HUES48 (cell line): ENCODE data around the gene C12orf76.
"Not testable (repeated sequence)": the region's sequence is repeated elsewhere in the genome, so short reads cannot be mapped to it uniquely, and the experiment has no call there.

Experiments
- H3K27ac ChIP-seq: one replicate; pipeline ENCODE4 v1.7.0; 2013; ENCODE audit warnings: low read depth, low read length, inconsistent platforms
- H3K27me3 ChIP-seq: 2 replicates; pipeline ENCODE4 v1.6.1; 2013; ENCODE audit warnings: mild to moderate bottlenecking, low read length; ENCODE audit not compliant: control insufficient read depth, insufficient read depth
- H3K36me3 ChIP-seq: 2 replicates; pipeline ENCODE4 v1.6.1; 2013; ENCODE audit warnings: low read length; ENCODE audit not compliant: control insufficient read depth, insufficient read depth
- H3K4me1 ChIP-seq: 2 replicates; pipeline ENCODE4 v1.6.1; 2013; ENCODE audit warnings: mild to moderate bottlenecking, low read length; ENCODE audit not compliant: control insufficient read depth, insufficient read depth
- H3K4me3 ChIP-seq: 2 replicates; pipeline ENCODE4 v1.5.1; 2013; ENCODE audit warnings: mild to moderate bottlenecking, low read depth, low read length
- H3K9ac ChIP-seq: 2 replicates; pipeline ENCODE4 v1.6.1; 2013; ENCODE audit warnings: mild to moderate bottlenecking, low read depth, low read length, moderate library complexity
- H3K9me3 ChIP-seq: 2 replicates; pipeline ENCODE4 v1.6.1; 2013; ENCODE audit warnings: low read length; ENCODE audit not compliant: control insufficient read depth, insufficient read depth

C12orf76 gene

DNA sequence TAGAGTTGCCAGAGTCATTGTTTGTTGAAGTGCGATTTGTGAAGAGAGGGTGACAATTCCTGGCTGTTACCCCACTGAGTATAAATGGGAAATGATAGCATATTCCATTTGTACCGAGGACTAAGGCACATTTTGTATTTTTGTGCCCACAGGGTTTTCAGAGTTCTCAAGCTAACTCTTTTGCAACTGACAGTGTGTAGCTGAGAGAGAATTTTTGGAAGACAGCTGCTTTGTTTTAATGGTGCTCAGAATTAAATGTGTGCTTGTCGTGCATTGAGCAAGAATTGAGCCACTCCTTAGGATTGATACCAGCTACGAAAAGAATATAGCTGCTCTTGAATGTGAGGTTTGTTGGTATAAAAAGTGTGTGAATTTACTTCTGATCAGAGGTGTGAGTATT, 27.4 kb downstream of the C12orf76 start:
- no peak overlapping the region for H3K4me3 ChIP-seq
- peaks cover 31% of the 10 kb centered on the region for H3K36me3 ChIP-seq
- H3K9me3 ChIP-seq: no peaks in the 10 kb centered on the region
- H3K4me1 ChIP-seq: peaks cover 14% of the 10 kb centered on the region
- no peaks in the 10 kb centered on the region for H3K27me3 ChIP-seq
- H3K27ac ChIP-seq: no peak overlapping the region
- H3K9ac ChIP-seq: no peak overlapping the region

DNA sequence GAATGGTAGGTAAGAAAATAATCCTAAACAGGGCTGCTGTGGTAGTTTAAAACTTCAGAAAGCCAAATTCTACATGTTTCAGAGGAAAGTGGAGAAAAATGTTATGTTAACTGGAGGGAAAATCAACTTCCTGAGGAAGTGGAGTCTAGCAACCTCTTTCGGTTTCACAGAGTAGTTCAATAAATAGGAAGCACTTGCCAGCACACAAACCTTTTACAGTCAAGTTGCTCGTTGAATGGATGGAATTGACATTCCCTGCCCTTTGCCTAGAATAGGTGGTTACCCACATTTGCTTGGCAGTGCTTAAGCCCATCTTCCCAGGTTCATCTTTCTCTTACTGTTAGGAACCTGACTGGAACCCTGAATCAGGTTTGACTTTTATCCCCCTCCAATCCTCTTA, 33.2 kb downstream of the C12orf76 start:
- Histone ChIP-seq H3K27me3 (no peaks in the 10 kb centered on the region), H3K9ac (no peak overlapping the region), H3K4me3 (no peak overlapping the region), H3K36me3 (peaks cover 33% of the 10 kb centered on the region), H3K4me1 (no peaks in the 10 kb centered on the region), H3K27ac (no peak overlapping the region), H3K9me3 (no peaks in the 10 kb centered on the region)

DNA sequence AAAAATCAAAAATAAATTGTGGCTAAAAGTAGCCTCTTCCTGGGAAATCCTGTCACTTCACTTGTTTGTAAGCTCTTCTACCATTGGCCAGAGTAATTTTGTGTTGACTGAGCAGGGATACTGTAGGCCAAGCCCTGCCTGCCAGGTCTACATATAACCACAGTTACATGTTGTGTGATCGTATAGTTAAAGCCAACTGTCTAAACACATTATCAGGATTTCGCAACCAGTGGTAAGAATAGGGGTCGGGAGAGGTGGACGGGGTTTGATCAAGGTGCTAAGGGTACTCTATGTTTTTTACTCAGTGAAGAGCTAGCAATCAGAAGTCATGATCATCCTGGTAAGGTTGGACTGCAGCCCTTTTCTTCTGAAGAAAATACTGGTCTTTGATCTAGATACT, 35.7 kb downstream of the C12orf76 start:
- Histone ChIP-seq H3K36me3 (peaks cover 10% of the 10 kb centered on the region; the same call in 1 of the 2 replicates), H3K27me3 (no peaks in the 10 kb centered on the region), H3K27ac (no peak overlapping the region), H3K4me3 (no peak overlapping the region), H3K9ac (no peak overlapping the region), H3K9me3 (no peaks in the 10 kb centered on the region), H3K4me1 (no peaks in the 10 kb centered on the region)

DNA sequence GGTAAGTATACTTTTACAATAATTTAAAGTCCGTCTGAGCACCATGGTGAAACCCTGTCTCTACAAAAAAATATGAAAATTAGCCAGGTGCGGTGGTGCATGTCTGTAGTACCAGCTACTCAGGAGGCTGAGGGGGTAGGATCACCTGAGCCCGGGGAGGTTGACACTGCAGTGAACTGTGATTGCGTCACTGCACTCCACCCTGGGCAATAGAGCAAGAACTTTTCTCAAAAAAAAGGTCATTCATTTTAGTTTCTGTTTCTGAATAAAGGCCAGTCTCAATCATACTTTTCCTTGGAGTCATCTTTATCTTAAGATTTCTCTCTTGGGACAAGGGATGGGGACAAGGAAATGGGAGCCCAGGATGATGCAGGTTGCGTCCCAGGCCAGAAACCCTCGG, 36.2 kb downstream of the C12orf76 start:
- no peak overlapping the region for H3K27ac ChIP-seq
- no peaks in the 10 kb centered on the region for H3K27me3 ChIP-seq
- H3K4me3 ChIP-seq: no peak overlapping the region
- peaks cover 10% of the 10 kb centered on the region; the same call in 1 of the 2 replicates for H3K36me3 ChIP-seq
- no peaks in the 10 kb centered on the region for H3K4me1 ChIP-seq
- no peaks in the 10 kb centered on the region for H3K9me3 ChIP-seq
- no peak overlapping the region for H3K9ac ChIP-seq

DNA sequence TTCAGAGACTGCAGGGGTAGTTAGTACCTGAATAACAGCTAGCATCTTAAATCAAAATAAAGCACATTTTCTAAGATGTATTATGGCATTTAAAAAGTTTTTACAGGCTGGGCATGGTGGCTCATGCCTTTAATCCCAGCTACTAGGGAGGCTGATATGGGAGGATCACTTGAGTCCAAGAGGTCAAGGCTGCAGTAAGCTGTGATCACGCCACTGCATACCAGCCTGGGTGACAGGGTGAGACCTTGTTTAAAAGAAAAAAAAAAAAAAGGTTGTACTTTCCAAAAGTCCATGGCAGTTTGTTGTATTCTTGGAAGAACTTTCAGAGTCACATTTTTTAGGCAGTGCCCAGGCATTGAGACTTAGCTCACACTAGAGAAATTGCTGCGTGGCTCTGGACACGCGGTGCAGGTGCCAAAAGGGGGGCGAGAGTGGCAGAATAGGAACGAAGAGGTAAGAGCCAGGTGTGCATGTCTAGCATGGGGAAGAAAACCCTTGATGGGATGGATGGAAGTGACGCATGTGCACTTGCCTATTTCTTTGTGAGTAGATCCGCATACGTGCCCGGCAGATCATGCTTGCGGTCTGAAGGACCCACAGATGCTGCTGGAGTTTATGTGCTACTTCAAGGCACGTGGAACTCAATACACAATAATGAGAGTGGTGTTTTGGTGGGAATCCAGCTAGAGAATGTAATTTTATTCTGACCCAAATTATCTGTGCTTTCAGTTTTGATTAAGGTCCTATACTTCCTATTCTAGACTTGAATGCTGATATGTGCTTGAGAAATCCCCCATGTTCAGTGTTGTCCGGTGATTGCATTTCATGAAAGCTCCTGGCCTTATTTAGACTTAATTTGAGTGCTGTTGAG, 37.2 kb downstream of the C12orf76 start:
- Histone ChIP-seq H3K4me1 (no peaks in the 10 kb centered on the region), H3K27ac (no peak overlapping the region), H3K27me3 (no peaks in the 10 kb centered on the region), H3K4me3 (no peak overlapping the region), H3K9ac (no peak overlapping the region), H3K36me3 (peaks cover 8% of the 10 kb centered on the region; the same call in 1 of the 2 replicates), H3K9me3 (no peaks in the 10 kb centered on the region)

DNA sequence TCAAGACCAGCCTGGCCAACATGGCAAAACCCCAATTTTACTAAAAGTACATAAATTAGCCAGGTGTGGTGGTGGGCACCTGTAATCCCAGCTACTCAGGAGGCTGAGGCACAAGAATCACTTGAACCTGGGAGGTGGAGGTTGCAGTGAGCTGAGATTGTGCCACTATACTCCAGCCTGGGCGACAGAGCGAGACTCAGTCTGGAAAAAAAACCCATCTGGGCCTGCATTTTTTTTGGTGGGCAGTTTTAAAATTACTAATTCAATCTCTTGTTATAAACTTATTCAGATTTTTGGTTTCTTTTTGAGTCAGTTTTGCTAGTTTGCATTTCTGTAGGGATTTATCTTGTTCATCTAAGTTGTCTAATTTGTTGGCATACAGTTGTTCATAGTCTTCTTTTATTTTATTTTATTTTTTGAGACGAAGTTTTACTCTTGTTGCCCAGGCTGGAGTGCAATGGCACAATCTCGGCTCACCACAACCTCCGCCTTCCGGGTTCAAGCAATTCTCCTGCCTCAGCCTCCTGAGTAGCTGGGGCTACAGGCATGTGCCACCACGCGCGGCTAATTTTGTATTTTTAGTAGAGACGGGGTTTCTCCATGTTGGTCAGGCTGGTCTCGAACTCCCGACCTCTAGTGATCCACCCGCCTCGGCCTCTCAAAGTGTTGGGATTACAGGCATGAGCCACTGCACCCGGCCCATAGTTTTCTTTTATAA, 39.5 kb downstream of the C12orf76 start:
- H3K9me3 ChIP-seq, H3K9ac ChIP-seq, H3K36me3 ChIP-seq, H3K27ac ChIP-seq, H3K4me1 ChIP-seq, H3K4me3 ChIP-seq, H3K27me3 ChIP-seq: not testable (repeated sequence)

DNA sequence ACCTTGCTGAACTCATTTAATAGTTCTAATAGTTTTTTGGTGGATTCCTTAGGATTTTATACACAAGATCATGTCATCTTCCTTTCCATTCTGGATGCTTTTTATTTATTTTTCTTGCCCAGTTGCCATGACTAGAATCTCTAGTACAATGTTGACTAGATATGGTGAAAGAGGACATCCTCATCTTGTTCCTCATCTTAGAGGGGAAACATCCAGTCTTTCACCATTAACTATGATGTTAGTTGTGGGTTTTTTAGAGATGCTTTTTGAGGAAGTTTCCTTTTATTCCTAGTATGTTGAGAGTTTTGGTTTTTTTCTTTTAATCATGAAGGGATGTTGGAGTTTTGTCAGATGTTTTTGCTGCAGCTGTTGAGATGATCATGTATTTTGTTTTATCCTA, 40.4 kb downstream of the C12orf76 start:
- H3K4me1 ChIP-seq: no peaks in the 10 kb centered on the region
- no peaks in the 10 kb centered on the region for H3K9me3 ChIP-seq
- no peak overlapping the region for H3K27ac ChIP-seq
- no peak overlapping the region for H3K4me3 ChIP-seq
- H3K9ac ChIP-seq: no peak overlapping the region
- H3K27me3 ChIP-seq: no peaks in the 10 kb centered on the region
- peaks cover 1% of the 10 kb centered on the region; the same call in 1 of the 2 replicates for H3K36me3 ChIP-seq

DNA sequence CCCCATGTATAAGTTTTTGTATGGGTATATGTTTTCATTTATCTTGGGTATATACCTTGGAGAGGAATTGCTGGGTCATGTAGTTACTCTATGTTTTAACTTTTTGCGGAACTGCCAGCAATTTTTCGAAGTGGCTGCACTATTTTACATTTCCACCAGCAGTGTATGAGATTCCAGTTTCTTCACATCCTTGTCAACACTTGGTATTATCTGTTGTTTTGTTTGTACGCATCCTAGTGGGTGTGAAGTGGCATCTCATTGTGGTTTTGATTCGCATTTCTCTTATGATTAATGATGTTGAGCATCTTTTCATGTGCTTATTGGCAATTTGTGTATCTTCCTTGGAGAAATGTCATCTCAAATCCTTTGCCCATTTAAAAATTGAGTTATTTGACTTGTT, 42.2 kb downstream of the C12orf76 start:
- Histone ChIP-seq H3K9me3 (no peaks in the 10 kb centered on the region), H3K4me3 (no peak overlapping the region), H3K9ac (no peak overlapping the region), H3K27ac (no peak overlapping the region), H3K27me3 (no peaks in the 10 kb centered on the region; the same call in 1 of the 2 replicates), H3K36me3 (no peaks in the 10 kb centered on the region), H3K4me1 (no peaks in the 10 kb centered on the region)

DNA sequence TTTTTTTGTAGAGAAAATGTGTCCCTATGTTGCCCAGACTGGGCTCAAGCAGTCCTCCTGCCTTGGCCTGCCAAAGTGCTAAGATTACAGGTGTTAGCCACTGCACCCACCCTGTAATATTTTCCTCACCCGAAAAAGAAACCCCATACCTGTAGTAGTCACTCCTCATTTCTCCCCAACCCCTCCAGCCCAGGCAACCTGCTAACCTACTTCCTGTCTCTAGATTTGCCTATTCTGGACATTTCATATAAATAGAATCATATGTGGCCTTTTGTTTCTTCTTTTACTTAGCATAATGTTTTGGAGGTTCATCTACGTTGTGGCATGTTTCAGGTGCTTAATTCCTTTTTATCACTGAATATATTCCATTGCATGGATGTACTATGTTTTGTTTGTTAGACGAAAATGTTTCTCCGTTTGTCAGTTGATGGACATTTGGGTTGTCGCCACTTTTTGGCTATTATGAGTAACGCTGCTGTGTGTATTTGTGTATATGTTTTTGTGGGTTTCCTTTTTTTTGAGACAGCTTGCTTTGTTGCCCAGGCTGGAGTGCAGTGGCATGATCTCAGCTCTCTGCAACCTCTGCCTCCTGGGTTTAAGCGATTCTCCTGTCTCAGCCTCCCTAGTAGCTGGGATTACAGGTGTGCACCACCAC, 42.9 kb downstream of the C12orf76 start:
- Histone ChIP-seq H3K4me1 (0 out of 2 replicates have a peak, but pooled peaks cover under 1% of the 10 kb centered on the region), H3K9me3 (no peaks in the 10 kb centered on the region), H3K27ac (no peak overlapping the region), H3K27me3 (peaks cover under 1% of the 10 kb centered on the region), H3K9ac (no peak overlapping the region), H3K36me3 (no peaks in the 10 kb centered on the region), H3K4me3 (no peak overlapping the region)

DNA sequence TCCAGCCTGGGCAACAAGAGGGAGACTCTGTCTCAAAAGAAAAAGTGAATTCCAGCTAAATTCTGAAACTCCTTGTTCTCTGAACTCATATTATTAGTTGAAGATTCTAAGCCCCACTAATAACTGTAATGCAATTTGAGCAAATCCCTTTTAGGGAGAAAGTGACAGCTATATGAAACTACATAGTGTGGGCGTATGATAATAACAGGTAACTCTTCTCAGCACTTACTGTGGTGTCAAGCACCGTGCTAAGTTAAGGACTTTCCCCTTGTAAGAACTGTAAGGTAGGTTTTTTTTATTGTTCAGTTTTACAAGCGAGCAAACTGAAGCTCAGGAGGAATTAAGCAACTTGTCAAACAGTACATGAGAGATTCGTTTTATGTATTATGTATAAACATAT, 43.7 kb downstream of the C12orf76 start:
- Histone ChIP-seq H3K27me3 (peaks cover 9% of the 10 kb centered on the region), H3K4me1 (peaks cover 7% of the 10 kb centered on the region), H3K36me3 (no peaks in the 10 kb centered on the region), H3K27ac (no peak overlapping the region), H3K4me3 (no peak overlapping the region), H3K9ac (no peak overlapping the region), H3K9me3 (no peaks in the 10 kb centered on the region)
